Liver (tissue), 9 donors: ENCODE measurements around the gene FNBP1. TPM values are rescaled to one million over a fixed set of nuclear protein-coding genes. Genes with fewer than 3 reads are reported as not detected.
"Not testable (repeated sequence)": the region's sequence is repeated elsewhere in the genome, so short reads cannot be mapped to it uniquely, and the experiment has no call there.

Experiments used
- DNase-seq: peaks from one replicate; pipeline ENCODE4 v3.0.0-alpha.2; 2017; ENCODE audit warnings: low spot score
- H3K27ac ChIP-seq, 2 donors: one replicate each; pipeline ENCODE4 v1.7.0; 2013; ENCODE audit warnings: inconsistent platforms in 2 of 2, low read length in 2 of 2, control low read depth in 1 of 2, low read depth in 1 of 2, mild to moderate bottlenecking in 1 of 2
- H3K27me3 ChIP-seq, 4 donors: one replicate each; pipeline versions ENCODE4 v1.6.1 to v1.7.0; 2013; ENCODE audit warnings: low read length in 3 of 4, inconsistent platforms in 1 of 4, mild to moderate bottlenecking in 1 of 4, moderate library complexity in 1 of 4; ENCODE audit not compliant: control insufficient read depth in 4 of 4, insufficient read depth in 4 of 4
- H3K36me3 ChIP-seq, 4 donors: one replicate each; pipeline versions ENCODE4 v1.6.1 to v1.7.0; 2013; ENCODE audit warnings: low read length in 3 of 4, mild to moderate bottlenecking in 3 of 4, low read depth in 1 of 4, moderate library complexity in 1 of 4; ENCODE audit not compliant: control insufficient read depth in 4 of 4, insufficient read depth in 3 of 4
- H3K4me1 ChIP-seq, 4 donors: one replicate each; pipeline versions ENCODE4 v1.6.1 to v1.7.0; 2013; ENCODE audit warnings: low read length in 3 of 4, mild to moderate bottlenecking in 3 of 4, moderate library complexity in 1 of 4; ENCODE audit not compliant: control insufficient read depth in 4 of 4, insufficient read depth in 4 of 4
- H3K4me3 ChIP-seq, 3 donors: one replicate each; pipeline versions ENCODE4 v1.6.1 to v1.7.0; 2013; ENCODE audit warnings: low read length in 3 of 3, control low read depth in 1 of 3, low read depth in 1 of 3, mild to moderate bottlenecking in 1 of 3
- H3K9ac ChIP-seq, 2 donors: one replicate each; pipeline ENCODE4 v1.7.0; 2013; ENCODE audit warnings: low read length in 2 of 2, mild to moderate bottlenecking in 2 of 2, moderate library complexity in 2 of 2, control low read depth in 1 of 2, low read depth in 1 of 2
- H3K9me3 ChIP-seq, 4 donors: one replicate each; pipeline versions ENCODE4 v1.6.1 to v1.7.0; 2013; ENCODE audit warnings: low read length in 3 of 4; ENCODE audit not compliant: control insufficient read depth in 4 of 4
- CTCF ChIP-seq: fragments of 150-350 bp; IDR thresholded peaks from 2 replicates; pipeline ENCODE4 v1.5.1; 2017; ENCODE audit warnings: improper control_type of control experiment, low read depth, low read length; ENCODE audit not compliant: missing input control
- HNF4A ChIP-seq, 2 donors: conservative IDR thresholded peaks; 2 replicates each; pipeline ENCODE4 v1.6.1; 2016; ENCODE audit warnings: antibody characterized with exemption in 2 of 2, mild to moderate bottlenecking in 2 of 2
- NR2F2 ChIP-seq: IDR thresholded peaks from 2 replicates; pipeline ENCODE4 v1.6.1; 2016; ENCODE audit warnings: antibody characterized with exemption
- REST ChIP-seq: IDR thresholded peaks from 2 replicates; pipeline ENCODE4 v1.6.1; 2016; ENCODE audit warnings: antibody characterized with exemption, mild to moderate bottlenecking
- TAF1 ChIP-seq: conservative IDR thresholded peaks from 2 replicates; pipeline ENCODE4 v1.6.1; 2016; ENCODE audit warnings: antibody characterized with exemption, mild to moderate bottlenecking
- ZBTB33 ChIP-seq: IDR thresholded peaks from 2 replicates; pipeline ENCODE4 v1.6.1; 2016; ENCODE audit warnings: antibody characterized with exemption
- WGBS: extraction: QIAGEN DNeasy Blood & Tissue Kit; methylation state at CpG from one replicate; pipeline ENCODE4 v1.1.7; 2013; 5-methylcytosine and 5-hydroxymethylcytosine counted together
- polyA plus RNA-seq, 2 donors: library from polyadenylated mRNA; stranded (reverse) in 1 of 2; unstranded in 1 of 2; fragments of 200-250 nt in 1 of 2; fragments of >200 nt in 1 of 2; fragmentation: Nextera tagmentation in 1 of 2; extraction: Ambion mirVana in 1 of 2; gene quantifications; one replicate each; pipeline versions ENCODE4 v1.2.1 to v1.2.3, GENCODE V29; 2013 to 2015
- total RNA-seq, 2 donors: library from RNA; depleted of rRNA; stranded (reverse); fragments of >200 nt; gene quantifications; one replicate each; pipeline ENCODE4 v1.2.3, GENCODE V29; 2014
- donor health status: healthy.
- donor health status: healthy.
- donor health status: healthy.
- donor health status: healthy.
- donor health status: healthy.

The FNBP1 gene
- total and polyA plus RNA-seq, 4 donors: 6.6 to 15.6 (median 12.3) TPM

DNA sequence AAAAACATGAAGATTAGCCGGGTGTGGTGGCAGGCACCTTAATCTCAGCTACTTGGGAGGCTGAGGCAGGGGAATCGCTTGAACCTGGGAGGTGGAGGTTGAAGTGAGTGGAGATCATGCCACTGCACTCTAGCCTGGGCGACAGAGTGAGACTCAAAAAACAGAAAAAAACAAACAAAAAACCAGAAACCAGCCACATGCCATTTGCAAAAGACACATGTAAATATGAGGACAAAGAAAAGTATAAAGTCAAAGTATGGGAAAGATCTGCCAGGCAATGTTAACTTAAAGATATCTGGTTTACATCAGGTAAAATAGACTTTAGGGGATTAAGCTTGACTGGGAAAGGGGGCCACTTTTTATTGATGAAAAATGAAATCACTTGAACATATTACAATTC, 90.7 kb downstream of the FNBP1 start:
- Histone ChIP-seq H3K4me3 (no peak overlapping the region), H3K27me3 (no peaks in the 10 kb centered on the region), H3K36me3 (peaks cover under 1 to 11% (median 6%) of the 10 kb centered on the region in 4 donors), H3K27ac (no peak overlapping the region), H3K9me3 (no peaks in the 10 kb centered on the region), H3K4me1 (peaks cover 0 to 5% (median 3%) of the 10 kb centered on the region in 4 donors), H3K9ac (no peak overlapping the region)
- 98% methylated on average over 3 of the region's 3 CpGs for WGBS
- no peak for DNase-seq
- TF ChIP-seq TAF1 (no peak), NR2F2 (no peak), ZBTB33 (no peak), REST (no peak), CTCF (no peak)

GRCh38 chr9:129949821-129950220, 93.2 kb downstream of the FNBP1 start:
- WGBS: 71% methylated on average over 5 of the region's 5 CpGs
- Histone ChIP-seq H3K4me3 (no peak overlapping the region), H3K9ac (no peak overlapping the region), H3K27ac (no peak overlapping the region), H3K27me3 (no peaks in the 10 kb centered on the region), H3K4me1 (no peaks in the 10 kb centered on the region), H3K36me3 (peaks cover 0 to 3% (median 1%) of the 10 kb centered on the region in 4 donors), H3K9me3 (no peaks in the 10 kb centered on the region)
- DNase-seq: no peak
- TF ChIP-seq HNF4A (conservative IDR thresholded peaks at IDR 0.05): peak in 1 of 2 donors; percentile 13
- TF ChIP-seq ZBTB33: no peak

GRCh38 chr9:129948626-129949025, 94.4 kb downstream of the FNBP1 start:
- H3K36me3 ChIP-seq, H3K27me3 ChIP-seq, H3K4me1 ChIP-seq, DNase-seq, H3K4me3 ChIP-seq, H3K9me3 ChIP-seq, H3K27ac ChIP-seq, H3K9ac ChIP-seq: not testable (repeated sequence)
- WGBS: 82% methylated on average over 7 of the region's 7 CpGs
